Ishikawa (cell line): ENCODE results near the gene SMG7.

Source experiments
- CEBPB ChIP-seq: IDR thresholded peaks from 2 replicates; pipeline ENCODE4 v1.6.1; 2012
- CREB1 ChIP-seq: IDR thresholded peaks from 2 replicates; pipeline ENCODE4 v1.6.1; 2012; ENCODE audit warnings: low read depth
- EGR1 ChIP-seq: IDR thresholded peaks from 2 replicates; pipeline ENCODE4 v1.6.1; 2012
- EP300 ChIP-seq: IDR thresholded peaks from 2 replicates; pipeline ENCODE4 v1.6.1; 2012; ENCODE audit warnings: borderline replicate concordance
- FOXM1 ChIP-seq: IDR thresholded peaks from 2 replicates; pipeline ENCODE4 v1.6.1; 2012; ENCODE audit warnings: low read depth, borderline replicate concordance
- MAX ChIP-seq: IDR thresholded peaks from 2 replicates; pipeline ENCODE4 v1.6.1; 2012
- NFIC ChIP-seq: IDR thresholded peaks from 2 replicates; pipeline ENCODE4 v1.6.1; 2012
- RAD21 ChIP-seq: IDR thresholded peaks from 2 replicates; pipeline ENCODE4 v1.6.1; 2012; ENCODE audit warnings: low read depth
- REST ChIP-seq: IDR thresholded peaks from 2 replicates; pipeline ENCODE4 v1.6.1; 2012; ENCODE audit warnings: low read depth, mild to moderate bottlenecking
- TAF1 ChIP-seq: IDR thresholded peaks from 2 replicates; pipeline ENCODE4 v1.6.1; 2012; ENCODE audit warnings: low read depth, mild to moderate bottlenecking
- TCF12 ChIP-seq: IDR thresholded peaks from 2 replicates; pipeline ENCODE4 v1.6.1; 2012; ENCODE audit warnings: low read depth
- TEAD4 ChIP-seq: IDR thresholded peaks from 2 replicates; pipeline ENCODE4 v1.6.1; 2012
- YY1 ChIP-seq: IDR thresholded peaks from 2 replicates; pipeline ENCODE4 v1.6.1; 2012; ENCODE audit warnings: low read depth
- ZBTB7A ChIP-seq: IDR thresholded peaks from 2 replicates; pipeline ENCODE4 v1.6.1; 2012; ENCODE audit warnings: low read depth
- TF ChIP-seq, protein P1 (sequence below): IDR thresholded peaks from 2 replicates; pipeline ENCODE4 v1.6.1; 2012

SMG7 gene

GRCh38 chr1:183470961-183471742 lies 1.1 kb upstream of the SMG7 start:
- TF ChIP-seq MAX (peak; percentile 96), EGR1 (no peak), YY1 (peak; percentile 60; the same call in 1 of the 2 replicates), NFIC (no peak), ZBTB7A (no peak; the same call in 1 of the 2 replicates), CREB1 (no peak)
- TF ChIP-seq, protein P1, sequence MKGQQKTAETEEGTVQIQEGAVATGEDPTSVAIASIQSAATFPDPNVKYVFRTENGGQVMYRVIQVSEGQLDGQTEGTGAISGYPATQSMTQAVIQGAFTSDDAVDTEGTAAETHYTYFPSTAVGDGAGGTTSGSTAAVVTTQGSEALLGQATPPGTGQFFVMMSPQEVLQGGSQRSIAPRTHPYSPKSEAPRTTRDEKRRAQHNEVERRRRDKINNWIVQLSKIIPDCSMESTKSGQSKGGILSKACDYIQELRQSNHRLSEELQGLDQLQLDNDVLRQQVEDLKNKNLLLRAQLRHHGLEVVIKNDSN = no peak

DNA sequence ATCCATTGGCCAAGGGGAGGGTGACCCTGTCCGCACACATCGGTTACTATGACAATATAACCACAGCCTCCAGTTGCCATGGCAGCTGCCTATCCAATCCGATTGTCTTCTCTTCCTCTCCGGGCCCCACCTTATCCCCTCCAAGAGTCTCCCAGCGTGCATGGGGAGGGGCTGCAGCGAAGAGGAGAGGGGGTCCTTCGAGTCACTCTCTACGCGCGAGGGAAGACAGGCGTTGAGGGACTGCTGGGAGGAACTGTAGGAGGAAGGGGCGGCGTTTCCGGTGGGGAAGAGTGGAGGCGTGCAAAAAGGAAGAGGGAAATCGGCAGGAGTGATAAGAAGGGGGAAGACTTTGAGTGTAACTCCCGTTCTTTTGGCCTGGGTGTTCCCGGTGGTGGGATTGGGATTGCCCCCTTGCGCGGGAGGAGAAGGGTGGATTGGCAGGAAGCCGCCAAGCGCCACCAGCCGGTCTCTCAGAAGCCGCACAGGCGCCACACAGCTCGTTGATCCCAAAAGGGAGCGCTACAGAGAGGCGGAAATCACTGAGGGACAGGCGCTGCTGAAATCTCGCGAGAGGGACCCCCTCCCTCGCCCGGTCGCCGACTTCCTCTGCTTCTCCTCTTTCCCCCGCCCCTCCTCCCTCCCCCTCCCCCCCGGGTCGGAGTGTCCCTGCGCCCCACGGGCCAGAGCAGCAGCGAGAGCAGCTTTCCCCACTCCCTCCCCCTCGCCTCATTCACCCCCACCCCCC lies 384 bp upstream of the SMG7 start:
- TF ChIP-seq ZBTB7A (peak; percentile 78), NFIC (peak; percentile 32; the same call in 1 of the 2 replicates), EGR1 (peak; percentile 54; the same call in 1 of the 2 replicates), YY1 (peak; percentile 75), FOXM1 (no peak), REST (no peak), TAF1 (peak; percentile 37; the same call in 1 of the 2 replicates), EP300 (peak; percentile 33; the same call in 1 of the 2 replicates), TCF12 (peak; percentile 58), CREB1 (no peak), CEBPB (no peak), RAD21 (no peak; the same call in 1 of the 2 replicates), TEAD4 (no peak; the same call in 1 of the 2 replicates), MAX (peak; percentile 78)
- TF ChIP-seq, protein P1 = peak; percentile 63

DNA sequence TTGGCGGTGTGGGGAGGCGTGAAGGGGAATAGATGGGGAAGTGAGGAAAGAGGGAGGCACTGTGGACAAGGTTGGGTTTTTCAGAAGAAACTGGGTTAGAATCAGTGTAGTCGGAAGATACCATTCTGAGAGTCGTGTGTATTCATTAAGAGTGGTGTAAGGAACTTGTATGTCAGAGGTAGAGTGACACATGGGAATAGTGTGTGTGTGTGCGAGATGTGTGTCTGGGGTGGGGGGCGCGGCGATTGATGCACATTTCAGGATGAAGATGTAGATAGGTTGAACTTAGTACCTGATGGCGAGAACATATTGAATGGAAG lies 878 bp downstream of the SMG7 start:
- no peak for TF ChIP-seq MAX
- no peak for TF ChIP-seq CREB1
- no peak for TF ChIP-seq TAF1

GRCh38 chr1:183476081-183476480 lies 3.8 kb downstream of the SMG7 start:
- TF ChIP-seq REST (no peak), CREB1 (no peak), RAD21 (no peak), NFIC (no peak)
- TF ChIP-seq, protein P1 = no peak

DNA sequence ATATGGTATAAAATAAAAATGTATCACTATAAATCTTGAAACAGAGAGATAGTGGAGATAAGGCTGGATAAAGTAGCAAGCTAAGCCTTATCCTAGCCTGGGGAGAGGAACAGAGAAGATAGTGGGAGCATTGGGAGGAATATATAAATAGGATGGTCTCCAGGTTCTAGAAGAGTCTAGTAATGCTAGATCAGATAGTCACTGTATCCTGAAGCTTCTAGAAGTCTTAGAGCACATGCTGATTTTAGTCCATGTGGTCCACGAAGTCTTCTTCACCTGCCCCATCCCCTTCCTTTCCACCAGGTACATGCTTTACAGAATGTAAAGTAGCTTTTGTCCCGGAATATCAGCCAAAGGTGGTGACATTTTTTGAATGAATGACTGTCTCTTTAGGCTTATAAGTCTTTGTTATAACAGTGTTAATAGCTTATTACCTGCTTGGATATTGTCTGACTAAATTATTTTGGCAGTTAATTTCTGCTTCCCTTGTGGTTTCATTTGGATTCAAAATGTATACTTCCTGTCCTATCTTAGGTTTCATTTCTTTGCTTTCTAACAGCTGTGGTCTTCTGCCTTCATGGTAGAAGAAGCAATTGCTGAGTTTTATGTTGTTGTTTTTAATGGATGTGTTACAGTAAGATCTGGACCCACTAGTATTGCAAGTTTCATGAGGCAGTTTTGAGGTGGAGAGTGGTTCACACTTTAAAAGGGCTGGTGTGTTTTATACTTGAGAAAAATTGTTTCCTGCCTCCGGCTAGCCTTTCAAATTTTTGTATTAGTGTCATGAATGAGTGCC lies 5.9 kb downstream of the SMG7 start:
- TF ChIP-seq EGR1 = no peak
- TF ChIP-seq EP300 = no peak
